Central memory CD4-positive, alpha-beta T cell (primary cell): ENCODE results near the gene SKA1.
"Not testable (repeated sequence)": the region's sequence is repeated elsewhere in the genome, so short reads cannot be mapped to it uniquely, and the experiment has no call there.

ENCODE experiments used
- DNase-seq: peaks from one replicate; pipeline ENCODE4 v3.0.0; 2022

The SKA1 gene

GRCh38 chr18:50432915-50433314, 58.1 kb downstream of the SKA1 start:
- no peak for DNase-seq

- not testable (repeated sequence) for DNase-seq
These were observed 61.9 kb downstream of the SKA1 start for GRCh38 chr18:50436742-50437141.

GRCh38 chr18:50439460-50440015, 64.7 kb downstream of the SKA1 start:
- DNase-seq = no peak

GRCh38 chr18:50441016-50441415, 66.2 kb downstream of the SKA1 start:
- DNase-seq = no peak

- DNase-seq = no peak
These were observed 66.7 kb downstream of the SKA1 start for GRCh38 chr18:50441501-50441900.
